ENCODE measurements around the gene GID8.

GID8 gene

DNA sequence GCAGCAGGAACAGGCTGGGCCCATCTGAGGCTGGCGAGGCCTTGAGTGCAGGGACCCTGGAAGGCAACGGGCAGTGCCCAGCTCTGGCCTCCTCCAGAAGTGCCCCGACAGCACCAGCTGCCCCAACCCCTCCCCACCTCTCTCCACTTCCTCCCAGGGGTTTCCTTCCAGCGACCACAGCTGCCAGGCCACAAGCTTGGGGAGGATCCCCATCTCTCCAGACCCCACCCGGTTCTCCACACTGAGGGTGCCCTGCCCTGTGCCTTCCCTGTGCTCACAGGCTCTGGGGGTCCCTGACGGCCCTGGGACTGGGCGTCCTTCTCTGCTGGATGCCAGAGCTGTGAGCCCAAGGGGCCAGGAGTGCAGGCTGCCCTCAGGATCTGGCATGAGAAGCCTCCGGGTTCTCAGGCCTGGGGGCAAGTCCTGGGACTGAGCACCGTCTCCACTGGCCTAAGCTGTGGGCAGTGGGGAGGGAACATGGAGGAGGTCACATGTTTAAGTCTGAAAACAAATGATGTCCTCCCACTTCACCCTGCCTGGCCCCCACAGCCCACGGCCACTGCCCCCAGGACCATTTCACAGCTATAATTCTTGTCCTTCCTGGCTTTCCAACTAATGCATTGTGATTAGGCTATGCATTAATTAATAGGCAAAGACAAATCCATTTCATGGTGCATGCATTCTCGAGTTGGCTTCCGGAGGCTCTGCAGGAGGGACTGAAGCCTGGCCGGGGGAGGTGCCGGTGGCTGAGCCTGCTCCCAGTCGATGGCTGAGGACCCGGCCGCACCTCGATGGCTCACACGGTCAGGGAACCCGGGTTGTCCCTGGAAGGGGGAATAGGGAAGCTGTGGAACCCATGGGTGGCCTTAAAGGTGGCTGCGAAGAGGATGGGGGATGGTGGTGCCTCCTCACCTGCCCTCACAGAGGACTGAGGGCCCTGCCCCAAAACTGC is 44.5 kb downstream of the GID8 start:
- in situ Hi-C loops (cut with MboI; ENCODE audit: low sequenced_read_pairs) = no loop called here

GRCh38 chr20:62983210-62983609 is 45.3 kb downstream of the GID8 start:
- in situ Hi-C loops (cut with MboI; ENCODE audit: low sequenced_read_pairs) = no loop called here

DNA sequence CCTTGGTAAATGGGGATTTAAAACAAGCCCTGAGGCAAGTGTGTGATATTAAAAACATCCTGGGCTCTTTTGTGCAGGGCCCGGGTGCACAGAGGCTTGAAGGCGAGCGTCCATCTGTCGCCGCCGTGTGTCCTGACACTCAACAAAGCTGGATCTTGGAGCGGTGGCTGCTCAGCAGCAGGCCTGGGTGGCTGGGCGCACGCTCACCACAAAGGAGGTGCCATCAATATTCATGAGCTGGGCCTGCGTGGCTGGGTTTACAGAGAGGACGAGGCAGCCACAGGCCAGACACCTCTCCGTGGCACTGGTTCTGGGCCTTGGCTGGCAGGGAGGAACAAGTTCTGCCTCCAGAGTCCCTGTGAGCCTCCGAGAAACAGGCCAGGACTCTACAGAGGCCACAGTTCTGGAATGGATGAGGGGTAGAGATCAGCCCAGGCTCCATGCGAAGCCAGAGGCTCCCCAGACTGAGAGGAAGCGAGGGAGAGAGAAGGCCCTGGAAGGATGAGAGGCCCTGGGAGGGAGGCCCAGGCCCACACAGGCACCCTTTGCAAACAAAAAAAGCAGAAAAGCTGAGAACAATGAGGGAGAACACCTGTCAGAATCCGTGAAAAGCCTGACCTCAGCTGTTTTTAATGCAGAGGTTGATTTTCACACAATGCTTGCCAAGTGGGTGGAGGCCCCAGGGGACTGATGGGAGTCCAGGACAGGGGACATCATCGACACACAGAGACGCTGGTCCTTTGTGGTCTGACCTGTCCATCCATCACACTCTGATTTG is 46.9 kb downstream of the GID8 start:
- in situ Hi-C loops (cut with MboI; ENCODE audit: low sequenced_read_pairs) = no loop called here

DNA sequence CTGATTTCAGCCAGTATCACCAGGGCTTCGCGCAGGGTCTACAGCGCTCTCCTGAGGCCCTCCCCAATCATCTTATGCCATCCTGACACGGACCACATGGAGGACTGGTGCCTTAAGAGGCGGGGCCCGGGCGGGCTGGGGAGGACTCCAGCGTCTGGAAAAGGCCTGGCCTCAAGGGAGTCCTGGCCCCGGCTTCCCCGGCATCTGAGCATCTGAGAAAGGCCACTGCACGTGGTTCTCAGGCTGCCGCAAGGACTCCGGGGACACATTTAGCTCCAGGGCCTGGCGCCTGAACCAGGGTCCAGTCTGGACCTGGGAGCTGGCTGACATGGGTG is 47.5 kb downstream of the GID8 start:
- in situ Hi-C loops (cut with MboI; ENCODE audit: low sequenced_read_pairs) = no loop called here

GRCh38 chr20:62986257-62986800 is 48.4 kb downstream of the GID8 start:
- in situ Hi-C loops (cut with MboI; ENCODE audit: low sequenced_read_pairs) = no loop called here

DNA sequence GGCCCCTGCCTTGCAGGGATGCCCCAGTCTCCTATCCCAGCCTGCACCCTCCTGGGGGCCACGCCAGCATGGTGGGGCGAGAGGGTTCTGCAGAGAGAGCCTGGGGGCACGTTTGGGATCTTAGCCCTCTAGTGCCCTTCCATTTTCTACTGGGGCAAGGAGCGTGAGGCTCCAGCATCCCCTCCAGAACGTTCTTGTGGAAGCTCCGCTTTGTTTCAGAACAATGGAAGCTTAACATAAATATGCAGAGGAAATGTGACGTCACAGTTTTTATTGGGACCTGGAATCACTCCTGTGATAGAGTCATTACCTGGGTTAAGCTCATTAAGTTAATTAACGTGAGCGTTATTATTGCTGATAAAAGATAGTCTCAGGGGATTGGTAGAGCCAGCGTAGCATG is 49.2 kb downstream of the GID8 start:
- in situ Hi-C loops (cut with MboI; ENCODE audit: low sequenced_read_pairs) = no loop called here

DNA sequence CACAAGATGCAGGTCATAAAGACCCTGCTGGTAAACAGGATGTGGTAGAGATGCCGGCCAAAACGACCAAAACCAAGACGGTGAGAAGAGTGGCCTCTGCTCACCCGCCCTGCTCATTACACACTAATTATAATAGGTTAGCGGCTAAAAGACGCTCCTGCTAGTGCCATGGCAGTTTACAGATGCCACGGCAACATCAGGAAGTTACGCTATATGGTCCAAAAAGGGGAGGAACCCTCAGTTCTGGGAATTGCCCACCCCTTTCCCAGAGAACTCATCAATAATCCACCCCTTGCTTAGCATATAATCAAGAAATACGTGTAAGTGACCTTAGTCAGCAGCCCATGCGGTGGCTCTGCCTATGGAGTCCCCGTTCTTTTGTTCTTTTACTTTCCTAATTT is 51.3 kb downstream of the GID8 start:
- in situ Hi-C loops (cut with MboI; ENCODE audit: low sequenced_read_pairs) = no loop called here

- in situ Hi-C loops (cut with MboI; ENCODE audit: low sequenced_read_pairs) = no loop called here
Measured at GRCh38 chr20:62990306-62990825, 52.4 kb downstream of the GID8 start.

DNA sequence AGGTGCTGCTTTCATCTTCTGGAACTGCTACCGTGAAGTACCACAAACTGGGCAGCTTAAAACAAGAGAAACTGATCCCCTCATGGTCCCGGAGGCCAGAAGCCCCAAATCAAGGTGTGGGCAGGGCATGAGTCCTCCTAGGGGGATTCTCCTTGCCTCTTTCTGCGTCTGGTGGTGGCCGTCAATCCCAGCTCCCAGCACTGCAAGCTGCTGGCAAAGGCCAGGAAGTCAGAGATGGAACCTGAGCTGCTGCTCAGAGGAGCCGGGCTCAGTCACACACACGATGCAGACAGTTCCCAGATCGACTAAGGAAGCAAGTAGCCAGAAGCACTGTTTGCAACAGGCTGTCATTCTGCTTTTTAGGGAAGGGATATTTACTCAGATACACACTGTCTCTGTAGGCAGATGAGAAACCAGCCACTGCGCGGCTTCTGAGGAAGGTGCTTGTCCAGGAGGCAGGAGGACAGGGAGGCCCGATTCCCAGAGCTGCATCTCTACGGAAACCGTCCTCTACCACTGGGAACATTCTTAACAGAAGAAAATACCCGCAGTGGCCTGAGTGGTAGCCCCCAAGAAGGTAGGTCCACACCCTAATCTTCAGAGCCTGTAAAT is 53.4 kb downstream of the GID8 start:
- in situ Hi-C loops (cut with MboI; ENCODE audit: low sequenced_read_pairs) = no loop called here

- in situ Hi-C loops (cut with MboI; ENCODE audit: low sequenced_read_pairs) = no loop called here
Measured at GRCh38 chr20:62991863-62992262, 53.9 kb downstream of the GID8 start.

DNA sequence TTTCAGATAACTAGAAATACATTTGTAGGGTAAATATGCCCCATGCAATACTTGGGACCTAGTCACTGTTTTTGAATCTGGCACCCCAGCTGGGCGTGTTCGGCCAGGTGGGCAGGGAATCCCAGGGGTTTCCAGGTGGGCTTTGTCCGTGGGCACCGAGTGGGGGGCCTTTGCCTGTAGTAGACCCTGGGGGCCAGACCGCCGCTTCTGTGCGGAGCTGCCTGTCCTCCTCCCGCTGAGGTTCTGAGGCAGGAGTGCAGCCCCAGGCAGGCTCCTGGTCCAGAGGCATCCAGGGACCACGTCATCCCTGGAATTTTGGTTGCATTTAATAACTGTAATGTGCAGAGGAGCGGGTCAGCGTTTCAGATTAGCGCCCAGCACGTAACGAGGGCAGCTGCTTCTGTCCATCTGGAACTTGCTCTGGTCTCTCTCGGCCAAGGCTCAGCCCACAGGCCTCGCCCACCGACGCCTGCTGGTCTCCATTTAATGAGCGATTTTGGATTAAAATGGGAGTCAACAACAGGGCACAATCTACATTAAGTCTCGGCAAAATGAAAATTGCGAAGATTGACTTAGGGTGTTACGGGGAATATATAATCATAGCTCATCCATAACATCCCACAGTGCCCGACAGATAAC is 56.0 kb downstream of the GID8 start:
- in situ Hi-C loops (cut with MboI; ENCODE audit: low sequenced_read_pairs) = no loop called here

DNA sequence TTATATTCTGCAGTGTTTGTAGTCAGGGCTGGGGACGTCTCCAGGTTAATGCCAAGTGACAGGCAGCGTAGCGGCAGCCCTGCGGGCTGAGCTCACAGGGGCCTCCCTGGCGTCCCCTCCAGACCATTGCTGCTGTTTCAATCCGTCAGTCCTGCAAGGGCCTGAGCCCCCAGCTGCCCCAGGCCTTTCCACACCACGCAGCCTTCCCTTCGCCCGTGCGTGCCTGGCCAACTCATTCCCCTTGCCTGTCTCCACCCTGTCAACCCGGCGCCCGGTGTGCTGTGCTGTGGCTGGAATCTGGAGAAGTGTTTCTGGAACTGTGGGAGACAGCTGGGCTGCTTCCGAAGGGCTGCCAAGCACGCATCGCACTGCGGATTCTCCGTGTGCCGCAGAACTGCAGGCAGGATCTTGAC is 56.9 kb downstream of the GID8 start:
- in situ Hi-C loops (cut with MboI; ENCODE audit: low sequenced_read_pairs) = no loop called here

DNA sequence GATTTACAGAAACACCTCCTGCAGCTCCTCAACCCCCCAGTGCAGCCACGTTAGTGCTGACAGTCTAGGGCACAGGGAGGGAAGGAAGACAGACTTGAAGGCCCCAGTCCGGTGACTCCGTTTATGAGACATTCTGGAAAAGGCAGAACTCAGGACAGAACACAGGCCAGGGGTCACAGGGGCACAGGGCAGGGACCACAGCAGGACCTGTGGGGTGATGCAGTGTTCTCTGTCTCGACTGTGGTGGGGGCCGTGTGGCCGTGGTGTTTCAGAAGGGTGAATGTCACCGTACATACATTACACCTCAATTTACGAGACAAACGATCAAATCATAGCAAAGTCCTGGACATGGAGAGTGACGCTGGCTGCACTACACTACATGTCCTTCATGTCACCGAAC is 57.5 kb downstream of the GID8 start:
- in situ Hi-C loops (cut with MboI; ENCODE audit: low sequenced_read_pairs) = no loop called here

GRCh38 chr20:62995898-62996595 is 58.1 kb downstream of the GID8 start:
- in situ Hi-C loops (cut with MboI; ENCODE audit: low sequenced_read_pairs) = no loop called here

- in situ Hi-C loops (cut with MboI; ENCODE audit: low sequenced_read_pairs) = no loop called here
Measured at GRCh38 chr20:62996596-62996982, 58.6 kb downstream of the GID8 start.

DNA sequence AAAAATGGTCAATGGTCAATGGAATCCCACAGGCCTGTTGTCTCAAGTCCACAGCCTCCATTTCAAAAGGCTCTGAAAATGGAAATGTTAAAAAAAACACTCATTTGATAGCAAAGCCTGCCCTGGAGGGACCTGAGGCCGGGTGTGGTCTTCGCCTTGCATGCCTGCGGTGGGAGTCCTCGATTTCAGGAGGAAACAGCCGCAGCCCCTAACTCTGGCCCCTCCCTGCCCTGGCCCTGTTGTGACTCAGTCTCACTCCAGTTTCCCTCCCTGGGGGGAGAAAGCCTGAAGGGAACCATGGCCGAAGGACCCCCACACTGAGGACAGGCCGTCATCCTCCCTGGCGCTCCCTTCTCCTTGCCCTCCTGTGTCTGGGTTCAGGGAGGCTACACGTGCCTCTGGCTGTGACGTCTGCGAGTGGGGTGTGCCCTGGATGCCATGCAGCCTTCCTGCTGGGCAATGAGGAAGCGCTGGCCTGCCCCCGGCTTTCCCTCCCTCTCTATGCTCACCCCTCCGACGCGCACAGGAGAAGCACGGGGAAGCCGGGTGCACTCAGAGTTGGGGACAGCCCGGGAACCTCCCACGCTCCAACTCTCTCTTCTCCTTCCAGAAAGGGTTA is 59.6 kb downstream of the GID8 start:
- in situ Hi-C loops (cut with MboI; ENCODE audit: low sequenced_read_pairs) = no loop called here
